Ovary (tissue), 3 donors: Measurements from ENCODE around the gene RPL35A.

ENCODE experiments used
- CTCF ChIP-seq, 3 donors: fragments of 450-650 bp in 2 of 3; fragments of 200-600 bp in 1 of 3; IDR thresholded peaks; one replicate each; pipeline versions ENCODE4 v1.5.1 to v1.8.0; 2016 to 2022; ENCODE audit warnings: antibody characterized with exemption in 3 of 3, mild to moderate bottlenecking in 1 of 3
- EP300 ChIP-seq: sonication (generic); formaldehyde crosslinking; IDR thresholded peaks from one replicate; pipeline ENCODE4 v1.6.1; 2017; ENCODE audit warnings: antibody characterized with exemption
- POLR2A ChIP-seq: fragments of 450-650 bp; IDR thresholded peaks from one replicate; pipeline ENCODE4 v1.6.1; 2017; ENCODE audit warnings: antibody characterized with exemption, mild to moderate bottlenecking, moderate library complexity
- donor health status: DM: no; HTN: no; CAD: no.

GRCh38 chr3:197926418-197926817 is 23.6 kb upstream of the RPL35A start:
- TF ChIP-seq CTCF (IDR thresholded peaks at IDR 0.05) = no peak
- TF ChIP-seq POLR2A = no peak
- TF ChIP-seq EP300 = no peak
